GM10847 (cell line): ENCODE data around the gene NEMP1.

Source experiments
- POLR2A ChIP-seq: IDR thresholded peaks from 2 replicates; pipeline ENCODE4 v1.6.1; 2011; ENCODE audit not compliant: insufficient read length; ENCODE audit errors: extremely low read depth

Gene NEMP1

GRCh38 chr12:57110104-57111030 is 31.8 kb upstream of the NEMP1 start:
- no peak for TF ChIP-seq POLR2A

GRCh38 chr12:57109207-57110103 is 30.9 kb upstream of the NEMP1 start:
- no peak for TF ChIP-seq POLR2A

- TF ChIP-seq POLR2A, result no peak
Observed at GRCh38 chr12:57107456-57108155, 29.0 kb upstream of the NEMP1 start.

GRCh38 chr12:57106021-57106708 is 27.6 kb upstream of the NEMP1 start:
- no peak for TF ChIP-seq POLR2A

- peak; percentile 4 for TF ChIP-seq POLR2A
Observed at GRCh38 chr12:57105011-57105753, 26.6 kb upstream of the NEMP1 start.

GRCh38 chr12:57104292-57104910 is 25.8 kb upstream of the NEMP1 start:
- TF ChIP-seq POLR2A, result no peak

GRCh38 chr12:57103856-57104255 is 25.3 kb upstream of the NEMP1 start:
- TF ChIP-seq POLR2A, result no peak

- no peak for TF ChIP-seq POLR2A
Observed at GRCh38 chr12:57101892-57102695, 23.5 kb upstream of the NEMP1 start.

GRCh38 chr12:57099766-57100165 is 21.2 kb upstream of the NEMP1 start:
- no peak for TF ChIP-seq POLR2A

GRCh38 chr12:57099047-57099714 is 20.6 kb upstream of the NEMP1 start:
- no peak for TF ChIP-seq POLR2A

GRCh38 chr12:57098546-57098945 is 20.0 kb upstream of the NEMP1 start:
- no peak for TF ChIP-seq POLR2A

GRCh38 chr12:57097554-57097835 is 18.9 kb upstream of the NEMP1 start:
- TF ChIP-seq POLR2A, result no peak

- TF ChIP-seq POLR2A, result no peak
Observed at GRCh38 chr12:57096748-57097553, 18.4 kb upstream of the NEMP1 start.
